GM12878 (cell line): ENCODE measurements around the gene SPG7. TPM values are rescaled to one million over a fixed set of nuclear protein-coding genes. Genes with fewer than 3 reads are reported as not detected.

Source experiments
- ATAC-seq: fragments of 200-7000 bp; cut with Tn5 transposase; 3 replicates; pipeline ENCODE4 v1.9.1; 2020; ENCODE audit warnings: mild to moderate bottlenecking, moderate library complexity
- BruUV-seq: library from RNA; stranded (reverse); fragments of 400-500 nt; replicated peaks from 2 replicates; lab custom pipeline; 2021; lab: Mats Ljungman, UMichigan
- CTCF ChIA-PET: fragments of 300-600 bp; sonication (Branson Sonifier 250); formaldehyde crosslinking; extraction: SDS; loops from one replicate; lab custom pipeline; 2021; ENCODE audit warnings: inconsistent platforms; lab: Yijun Ruan, JAX
- POLR2A ChIA-PET: fragments of 350-600 bp; formaldehyde crosslinking; extraction: SDS; loops from one replicate; lab custom pipeline; 2021; ENCODE audit warnings: inconsistent platforms; lab: Charles Lee
- RAD21 ChIA-PET: fragments of 300-600 bp; sonication (Branson Sonifier 250); formaldehyde crosslinking; loops from one replicate; lab custom pipeline; 2023; ENCODE audit warnings: antibody characterized with exemption; ENCODE audit not compliant: unreplicated experiment; lab: Charles Lee
- SMC1A ChIA-PET: fragments of 300-600 bp; sonication (Branson Sonifier 250); formaldehyde crosslinking; loops from one replicate; lab custom pipeline; 2023; ENCODE audit not compliant: unreplicated experiment, uncharacterized antibody; lab: Charles Lee
- DNase-seq: peaks from one replicate; pipeline ENCODE4 v3.0.0-alpha.2; 2011; ENCODE audit warnings: low read depth, low spot score
- FAIRE-seq: peaks from 3 replicates; lab custom pipeline; 2011; peaks lifted over from hg19 to GRCh38; lab: Jason Lieb, UNC
- H2AFZ ChIP-seq: 2 replicates; pipeline ENCODE4 v1.6.0; 2011; ENCODE audit warnings: low read depth, low read length, control low read depth; ENCODE audit not compliant: control insufficient read depth
- H3K27ac ChIP-seq: 2 replicates; pipeline ENCODE4 v1.5.1; 2011; ENCODE audit warnings: control low read depth; ENCODE audit not compliant: control insufficient read depth, insufficient read depth
- H3K27me3 ChIP-seq, 2 experiments: replicated peaks in 1 of 2; 2 replicates each; pipeline versions ENCODE4 v1.6.0 to v1.6.1; 2011; ENCODE audit warnings: low read length in 1 of 2; ENCODE audit not compliant: control insufficient read depth in 2 of 2, insufficient read depth in 2 of 2
- H3K36me3 ChIP-seq, 2 experiments: 2 replicates each; pipeline ENCODE4 v1.5.1; 2011; ENCODE audit warnings: low read length in 1 of 2; ENCODE audit not compliant: control insufficient read depth in 2 of 2, insufficient read depth in 2 of 2
- H3K4me1 ChIP-seq: 2 replicates; pipeline ENCODE4 v1.6.1; 2011; ENCODE audit warnings: mild to moderate bottlenecking, low read length, moderate library complexity, mixed read lengths; ENCODE audit not compliant: control insufficient read depth, insufficient read depth
- H3K4me2 ChIP-seq: 2 replicates; pipeline ENCODE4 v1.6.0; 2011; ENCODE audit warnings: control low read depth; ENCODE audit not compliant: control insufficient read depth, insufficient read depth
- H3K4me3 ChIP-seq: fragments of 200-600 bp; sonication (generic); 2 replicates; pipeline ENCODE4 v1.5.1; 2016
- H3K79me2 ChIP-seq: 2 replicates; pipeline ENCODE4 v1.6.0; 2011; ENCODE audit warnings: low read length; ENCODE audit not compliant: control insufficient read depth, insufficient read depth
- H3K9ac ChIP-seq: 2 replicates; pipeline ENCODE4 v1.8.0; 2011; ENCODE audit warnings: low read length, control low read depth, mixed read lengths; ENCODE audit not compliant: control insufficient read depth, insufficient read depth
- H3K9me3 ChIP-seq: replicated peaks from 3 replicates; pipeline ENCODE4 v1.5.1; 2011; ENCODE audit warnings: mild to moderate bottlenecking, low read length; ENCODE audit not compliant: control insufficient read depth, insufficient read depth
- H4K20me1 ChIP-seq: 2 replicates; pipeline ENCODE4 v1.6.0; 2011; ENCODE audit not compliant: control insufficient read depth, insufficient read depth
- ESRRA ChIP-seq: IDR thresholded peaks from 2 replicates; pipeline ENCODE4 v1.6.1; 2012; ENCODE audit warnings: mild to moderate bottlenecking, low read length, improper control_type of control experiment
- POLR2A ChIP-seq: IDR thresholded peaks from 2 replicates; pipeline ENCODE4 v1.6.1; 2011; ENCODE audit warnings: low read depth, mild to moderate bottlenecking, low read length
- SMC3 ChIP-seq: IDR thresholded peaks from 2 replicates; pipeline ENCODE4 v1.6.1; 2011; ENCODE audit warnings: low read length, improper control_type of control experiment, borderline replicate concordance
- SUPT20H ChIP-seq: IDR thresholded peaks from 2 replicates; pipeline ENCODE4 v1.6.1; 2011; ENCODE audit warnings: low read depth, mild to moderate bottlenecking, low read length, moderate library complexity, borderline replicate concordance; ENCODE audit not compliant: control insufficient read depth
- YY1 ChIP-seq: IDR thresholded peaks from 2 replicates; pipeline ENCODE4 v1.6.1; 2011; ENCODE audit warnings: low read depth, mild to moderate bottlenecking, low read length
- WGBS: methylation state at CpG from one replicate; pipeline ENCODE4 v1.1.6; 2016; ENCODE audit warnings: low lambda C conversion rate; ENCODE audit not compliant: insufficient replicate concordance, insufficient coverage; ENCODE audit errors: missing lambda C conversion rate; 5-methylcytosine and 5-hydroxymethylcytosine counted together
- in situ Hi-C: fragments of 300-500 bp; cut with MboI; formaldehyde crosslinking; loops from 9 replicates; pipeline ENCODE4 v1.14.3; 2018; ENCODE audit warnings: mixed read lengths
- intact Hi-C: fragments of 100-400 bp; cut with micrococcal nuclease; formaldehyde crosslinking; loops from one replicate; pipeline ENCODE4 v1.14.2; 2022; ENCODE audit not compliant: unreplicated experiment
- polyA plus RNA-seq, 11 experiments: library from polyadenylated mRNA; depleted of rRNA in 4 of 11; unstranded in 6 of 11; stranded (reverse) in 5 of 11; fragments of >200 nt; fragmentation: Nextera tagmentation in 4 of 11; fragmentation: Illumina TruSeq in 1 of 11; extraction: Ambion mirVana in 4 of 11; extraction: Trizol in 1 of 11; gene quantifications; 1 replicate in 1 of 11; 2 replicates in 10 of 11; pipeline versions ENCODE4 v1.2.1 to v1.2.3, GENCODE V29; 2011 to 2016; ENCODE audit warnings: inconsistent platforms in 2 of 11, missing spikeins in 2 of 11, low read depth in 1 of 11
- total RNA-seq, 4 experiments: library from RNA; depleted of rRNA in 3 of 4; stranded (reverse); fragments of >200 nt in 3 of 4; fragmentation: Illumina TruSeq in 1 of 4; extraction: Trizol in 1 of 4; gene quantifications; 2 replicates each; pipeline versions ENCODE4 v1.2.1 to v1.2.3, GENCODE V29; 2013 to 2021

SPG7 gene
- total and polyA plus RNA-seq, 10 of the 15 experiments (the other 5 are each of a cell fraction or from before 2014, with no cell fraction given), result 5.9 to 75.9 (median 52.5) TPM

GRCh38 chr16:89556750-89557689 is 48.8 kb downstream of the SPG7 start (continued):
- peak; percentile 39; the same call in 1 of the 2 replicates for TF ChIP-seq YY1
- no peak for TF ChIP-seq SUPT20H
- peak; percentile 62 for TF ChIP-seq SMC3

GRCh38 chr16:89557690-89558490 is 49.7 kb downstream of the SPG7 start:
- WGBS, result 77% methylated on average over 19 of the region's 19 CpGs
- in situ Hi-C loops, result loop anchor here (5.0 kb wide), 1 partner anchor 226 kb away; no protein-coding TSS in a partner anchor
- CTCF ChIA-PET, result interaction anchor here (0.6 to 1.2 kb wide), 8 partner anchors 9 to 224 kb away, joined by 3 to 4 read pairs (median 3); no protein-coding TSS in a partner anchor
- peaks cover 26% of the 10 kb centered on the region for H3K79me2 ChIP-seq
- POLR2A ChIA-PET, result interaction anchor here (0.6 kb wide), 2 partner anchors 8 to 321 kb away, joined by 3 to 4 read pairs; no protein-coding TSS in a partner anchor
- TF ChIP-seq ESRRA (no peak), POLR2A (peak; percentile 25; the same call in 1 of the 2 replicates)
- TF ChIP-seq, all 136 proteins: peak for 1
- intact Hi-C loops, result loop anchor here (2.0 to 5.0 kb wide), 2 partner anchors 225 to 316 kb away; no protein-coding TSS in a partner anchor
- no peak overlapping the region for H3K9ac ChIP-seq
- no peaks in the 10 kb centered on the region for H3K27me3 ChIP-seq
- no peaks in the 10 kb centered on the region for H3K9me3 ChIP-seq
- BruUV-seq, result no TSS peak
- FAIRE-seq, result no peak
- no peaks in the 10 kb centered on the region; the same call in 1 of the 2 replicates for H3K4me1 ChIP-seq
- RAD21 ChIA-PET, result no interaction called here
- H3K27ac ChIP-seq, result no peak overlapping the region
- H2AFZ ChIP-seq, result no peak overlapping the region
- H3K4me2 ChIP-seq, result no peak overlapping the region
- no peak overlapping the region for H3K4me3 ChIP-seq
- peaks cover 13% of the 10 kb centered on the region for H4K20me1 ChIP-seq
- H3K36me3 ChIP-seq, result peaks cover 5 to 13% of the 10 kb centered on the region in 2 experiments
- ATAC-seq, result no peak
- no peak for DNase-seq
- SMC1A ChIA-PET, result interaction anchor here (0.6 to 1.0 kb wide), 4 partner anchors 9 to 74 kb away, joined by 3 to 4 read pairs (median 3); no protein-coding TSS in a partner anchor
